GM19351 (cell line): ENCODE measurements around the gene MMAB.

ENCODE experiments used
- ATAC-seq: cut with Tn5 transposase; IDR thresholded peaks from one replicate; pipeline ENCODE4 v1.9.1; 2021; ENCODE audit warnings: mild to moderate bottlenecking, moderate library complexity; ENCODE audit not compliant: unreplicated experiment

Gene MMAB

GRCh38 chr12:109541413-109541726 lies 31.9 kb downstream of the MMAB start:
- ATAC-seq, result no peak

- ATAC-seq, result no peak
These were observed 32.5 kb downstream of the MMAB start for GRCh38 chr12:109540526-109541412.

DNA sequence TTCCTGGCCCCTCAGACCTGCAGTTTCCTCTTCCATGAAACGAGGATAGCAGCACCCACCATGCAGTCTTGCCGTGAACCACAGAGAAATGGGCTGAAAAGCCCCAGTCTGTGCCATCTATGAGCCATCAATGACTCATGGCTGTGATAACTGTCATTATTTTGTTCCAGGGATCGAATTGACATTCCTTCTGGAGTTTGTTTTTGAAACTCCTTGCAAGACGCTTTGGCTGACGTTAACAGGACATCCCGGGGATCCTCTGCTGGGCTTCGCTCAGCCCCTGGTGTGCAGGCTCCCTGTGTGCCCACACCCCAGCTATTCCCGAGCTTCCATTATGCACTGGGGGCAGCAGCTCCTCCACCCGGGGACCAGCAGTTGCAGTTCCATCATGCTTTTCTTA lies 33.8 kb downstream of the MMAB start:
- no peak for ATAC-seq

- no peak for ATAC-seq
These were observed 35.0 kb downstream of the MMAB start for GRCh38 chr12:109538191-109538863.

DNA sequence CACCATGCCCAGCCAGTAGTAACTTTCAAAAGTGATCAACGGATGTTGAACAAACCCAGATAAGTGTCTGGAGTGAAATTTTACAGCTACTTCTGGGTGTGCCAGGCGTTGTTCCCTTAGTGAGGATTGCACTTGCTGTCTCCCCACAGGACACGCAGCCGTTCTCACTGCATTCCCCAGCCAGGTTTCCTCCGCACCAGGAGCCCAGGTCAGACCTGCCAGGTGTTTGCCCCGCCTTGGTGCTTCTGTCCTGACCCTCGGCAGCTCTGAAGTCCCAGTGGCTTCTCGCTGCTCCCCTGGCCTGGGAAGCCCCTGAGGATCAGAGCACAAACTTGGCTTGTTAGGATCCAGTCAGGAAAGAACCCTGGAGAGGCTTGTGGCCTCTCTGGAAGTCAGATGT lies 36.2 kb downstream of the MMAB start:
- ATAC-seq, result no peak

GRCh38 chr12:109535863-109536250 lies 37.4 kb downstream of the MMAB start:
- ATAC-seq, result no peak

DNA sequence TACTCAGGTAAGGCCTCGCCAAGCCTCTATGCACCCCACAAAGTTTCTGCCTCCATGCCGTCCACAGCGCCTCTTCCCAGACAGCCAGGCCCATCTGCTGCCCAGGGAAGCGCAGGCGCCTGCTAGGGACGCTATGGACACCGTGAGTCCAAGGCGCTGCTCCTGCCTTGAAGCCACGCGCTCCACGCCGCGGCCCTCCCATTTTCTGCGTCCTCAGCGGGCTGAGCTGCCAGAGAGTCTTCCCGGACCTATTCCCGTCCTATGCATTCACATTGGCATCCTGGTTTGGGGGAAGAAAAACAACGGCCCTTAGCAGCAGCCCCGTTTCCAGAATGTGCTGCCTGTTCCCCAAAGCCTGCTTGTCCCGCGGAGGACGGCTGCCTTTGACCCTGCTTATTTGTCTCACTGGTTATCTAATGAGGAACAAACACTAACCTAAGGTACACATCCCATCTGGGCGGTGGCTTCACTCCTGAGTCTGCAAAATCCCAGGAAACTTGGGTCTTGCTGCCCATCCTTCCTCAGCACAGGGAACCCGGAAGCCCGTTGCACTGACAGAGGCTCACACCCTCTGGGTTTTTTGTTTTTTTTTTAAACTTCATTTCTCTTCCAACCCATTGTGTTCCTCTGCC lies 38.0 kb downstream of the MMAB start:
- ATAC-seq, result no peak

GRCh38 chr12:109534456-109534855 lies 38.8 kb downstream of the MMAB start:
- no peak for ATAC-seq

DNA sequence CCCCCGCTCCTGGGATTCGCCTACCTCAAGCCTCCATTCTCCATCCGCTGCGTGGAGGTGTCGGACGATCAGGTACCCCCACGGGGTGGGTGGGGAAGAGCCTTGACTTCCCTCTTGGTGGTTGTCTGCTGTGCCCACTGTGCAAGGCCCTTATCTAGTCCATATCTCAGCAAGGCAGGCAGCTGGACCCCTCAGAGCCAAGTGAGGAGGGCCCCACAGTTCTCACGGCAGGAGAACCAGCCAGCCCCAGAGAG lies 39.9 kb downstream of the MMAB start:
- ATAC-seq, result no peak

DNA sequence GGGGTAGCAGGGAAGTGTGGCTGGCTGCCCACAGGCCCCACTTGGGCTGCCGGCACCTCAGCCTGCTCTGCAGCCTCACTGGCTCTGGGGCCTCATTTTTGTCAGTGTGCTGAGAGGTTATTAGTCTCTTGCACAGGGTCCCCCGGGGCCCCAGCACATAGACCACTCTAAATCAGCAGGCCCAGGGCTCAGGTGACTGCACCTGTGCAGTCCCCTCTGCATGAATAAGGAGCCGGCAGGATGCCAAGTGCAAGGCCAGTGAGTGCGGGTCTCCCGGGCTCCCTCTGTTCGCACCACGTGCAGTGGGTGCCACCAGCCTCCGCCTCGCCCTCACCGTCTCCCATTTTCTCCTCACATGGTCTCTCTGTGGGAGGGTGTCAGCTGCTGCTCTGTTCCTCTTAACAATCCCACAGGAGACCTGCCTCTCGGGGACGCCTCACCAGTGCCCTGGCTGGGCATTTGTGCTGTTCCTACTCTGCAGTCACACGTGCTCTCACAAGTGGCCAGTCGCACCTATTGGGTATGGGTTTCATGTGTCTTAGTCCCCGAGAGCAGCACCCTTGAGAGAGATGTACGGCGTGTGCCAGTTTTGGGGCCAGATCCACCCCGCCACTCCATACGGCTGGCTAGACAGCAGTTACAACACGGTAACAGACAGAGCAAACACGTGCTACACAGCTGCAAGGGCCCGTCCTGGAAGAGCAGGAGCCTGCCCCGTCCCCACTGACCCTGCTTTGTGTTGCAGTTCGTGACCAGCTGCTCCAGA lies 40.4 kb downstream of the MMAB start:
- no peak for ATAC-seq

DNA sequence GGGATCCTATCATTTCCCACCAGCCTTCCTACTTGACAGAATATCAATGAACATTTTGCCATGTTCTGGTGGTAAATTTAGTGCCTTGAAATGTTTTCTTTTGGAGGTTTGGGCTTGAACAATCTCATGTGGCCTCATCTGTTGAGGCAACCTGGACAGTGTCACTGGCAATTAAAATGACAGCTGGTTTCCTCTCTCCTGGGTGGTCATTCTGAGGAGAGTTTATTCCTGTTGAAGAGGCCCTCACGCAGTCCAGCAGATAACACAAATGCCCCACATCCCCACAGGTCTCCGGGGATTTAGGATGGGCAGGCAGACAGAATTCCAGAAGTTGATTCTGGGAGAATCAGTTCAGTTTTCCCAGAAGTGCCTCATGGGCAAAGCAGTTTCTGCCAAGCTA lies 41.9 kb downstream of the MMAB start:
- no peak for ATAC-seq

DNA sequence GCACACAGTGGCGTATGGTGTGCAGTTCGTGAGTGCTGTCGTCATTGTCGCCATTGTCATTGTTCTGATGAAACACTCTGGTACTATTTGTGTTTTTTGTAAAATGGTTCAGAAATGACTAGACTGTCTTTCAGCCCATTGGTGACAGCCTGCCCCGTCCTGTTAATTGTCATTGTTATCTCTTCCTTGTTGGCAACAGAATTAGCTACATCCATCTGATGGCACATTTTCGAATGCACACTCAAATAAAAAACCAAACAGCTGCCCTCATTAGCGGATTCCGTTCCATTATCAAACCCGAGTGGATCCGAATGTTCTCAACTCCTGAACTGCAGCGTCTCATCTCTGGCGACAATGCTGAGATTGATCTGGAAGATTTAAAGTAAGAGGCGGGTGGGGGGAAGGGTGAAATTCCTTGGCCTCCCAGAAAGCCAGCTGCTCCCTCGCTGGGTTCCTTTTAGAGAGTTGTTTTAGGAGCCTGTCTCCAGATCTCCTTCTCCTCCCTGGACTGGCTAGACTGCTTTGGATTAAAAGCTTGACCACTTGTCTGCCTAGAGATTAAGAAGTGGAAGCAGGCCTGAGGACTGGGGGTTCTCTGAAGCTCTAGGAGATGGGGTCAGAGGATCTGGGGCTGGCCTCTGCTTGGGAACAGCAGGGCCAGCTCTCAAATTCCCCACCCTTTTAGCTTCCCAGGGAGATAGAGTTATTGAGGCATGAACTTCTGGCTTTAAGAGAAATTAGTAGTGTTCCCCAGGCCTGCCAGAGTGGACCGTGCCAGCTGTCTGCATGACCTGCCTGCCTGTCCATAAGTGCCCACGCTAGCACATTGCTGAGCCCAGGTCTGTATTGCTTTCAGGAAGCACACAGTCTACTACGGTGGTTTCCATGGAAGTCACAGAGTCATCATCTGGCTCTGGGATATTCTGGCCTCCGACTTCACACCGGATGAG lies 43.3 kb downstream of the MMAB start:
- ATAC-seq, result no peak

- no peak for ATAC-seq
These were observed 45.7 kb downstream of the MMAB start for GRCh38 chr12:109527489-109528123.

DNA sequence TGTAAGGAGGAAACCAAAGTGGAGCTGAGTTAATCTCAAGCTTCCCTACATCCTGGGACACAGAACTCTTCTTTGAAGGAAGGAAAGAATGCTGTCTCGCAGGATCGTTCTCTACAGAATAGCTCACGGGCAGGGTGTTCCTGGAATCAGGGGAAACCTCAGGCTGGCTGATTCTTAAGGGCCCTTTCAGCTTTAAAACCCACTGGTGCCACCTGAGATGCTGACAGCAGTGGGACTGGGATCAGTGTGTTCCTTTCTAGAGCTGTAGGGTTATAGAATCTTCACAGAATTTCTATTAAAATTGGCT lies 48.1 kb downstream of the MMAB start:
- ATAC-seq, result no peak

GRCh38 chr12:109524466-109525278 lies 48.6 kb downstream of the MMAB start:
- ATAC-seq, result no peak

- ATAC-seq, result no peak
These were observed 49.8 kb downstream of the MMAB start for GRCh38 chr12:109523504-109523903.

DNA sequence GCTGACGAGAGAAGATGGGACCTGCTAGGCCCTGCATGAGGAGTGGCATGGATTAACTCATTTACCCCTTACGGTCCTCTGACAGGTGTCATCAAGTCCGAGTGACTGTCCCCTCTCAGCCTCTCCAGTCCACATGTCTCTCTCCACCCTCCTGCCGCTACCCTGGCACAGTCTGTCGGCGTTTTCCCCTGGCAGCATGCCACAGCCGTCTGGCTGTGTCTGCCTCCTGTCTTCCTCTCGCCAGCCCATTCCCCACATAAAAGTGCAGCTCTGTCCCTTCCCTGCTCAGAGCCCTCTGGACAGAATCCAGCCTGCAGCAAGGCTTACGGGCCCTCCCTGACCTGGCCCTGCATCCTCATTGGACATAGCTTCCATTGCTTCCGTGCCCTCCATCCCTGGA lies 50.2 kb downstream of the MMAB start:
- no peak for ATAC-seq

GRCh38 chr12:109521831-109522230 lies 51.5 kb downstream of the MMAB start:
- ATAC-seq, result no peak

DNA sequence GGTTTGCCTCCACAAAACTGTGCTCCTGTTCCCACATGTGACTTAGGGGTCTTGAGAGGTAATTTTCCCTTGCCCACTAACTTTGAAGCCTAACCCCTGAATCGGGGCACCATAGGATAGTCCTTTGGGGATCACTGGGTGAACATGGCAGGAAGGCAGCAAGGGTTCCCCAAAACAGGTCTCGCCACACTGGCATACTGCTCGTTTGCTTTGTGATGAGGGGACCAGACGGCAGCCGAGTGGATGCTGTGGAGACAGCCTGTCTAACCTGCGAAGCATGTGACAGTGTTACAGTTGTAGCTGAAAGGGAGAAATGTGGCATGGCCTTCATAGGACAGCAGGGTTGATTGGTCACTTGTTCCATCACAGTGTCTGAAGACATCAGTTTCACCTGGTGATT lies 53.5 kb downstream of the MMAB start:
- ATAC-seq, result no peak
